Measurements from ENCODE around the gene KANSL1.

Gene KANSL1

DNA sequence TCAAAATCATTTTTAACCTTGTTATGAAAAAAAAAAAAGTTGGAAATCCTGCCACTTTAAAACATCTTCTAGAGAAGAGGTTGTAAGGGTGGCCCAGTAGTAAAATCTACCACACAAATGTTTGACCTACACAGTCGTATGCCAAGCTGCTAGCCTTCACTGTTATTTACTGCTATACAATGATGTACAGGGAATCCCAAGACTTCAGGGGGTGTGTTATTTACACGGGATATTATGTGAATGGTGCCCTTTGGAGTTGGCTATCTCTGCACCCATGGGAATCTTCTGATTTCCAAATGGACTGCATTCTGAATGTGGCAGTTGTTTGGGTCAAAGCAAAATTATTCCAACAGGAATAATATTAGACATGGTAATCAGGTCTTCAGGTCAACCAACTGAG lies 148.2 kb downstream of the KANSL1 start:
- DNase-seq (ENCODE audit: low read depth): no peak
- no peak overlapping the region for H3K4me3 ChIP-seq (ENCODE audit: low read depth, low read length)
- TF ChIP-seq MYC (IDR thresholded peaks at IDR 0.05; ENCODE audit: low read depth, low read length) (no peak), POLR2A (IDR thresholded peaks at IDR 0.05; ENCODE audit: extremely low read depth, insufficient read length) (no peak)
- TF ChIP-seq, protein P1, sequence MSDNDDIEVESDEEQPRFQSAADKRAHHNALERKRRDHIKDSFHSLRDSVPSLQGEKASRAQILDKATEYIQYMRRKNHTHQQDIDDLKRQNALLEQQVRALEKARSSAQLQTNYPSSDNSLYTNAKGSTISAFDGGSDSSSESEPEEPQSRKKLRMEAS (IDR thresholded peaks at IDR 0.05; ENCODE audit: low read depth, low read length): no peak
- TF ChIP-seq, protein P2, sequence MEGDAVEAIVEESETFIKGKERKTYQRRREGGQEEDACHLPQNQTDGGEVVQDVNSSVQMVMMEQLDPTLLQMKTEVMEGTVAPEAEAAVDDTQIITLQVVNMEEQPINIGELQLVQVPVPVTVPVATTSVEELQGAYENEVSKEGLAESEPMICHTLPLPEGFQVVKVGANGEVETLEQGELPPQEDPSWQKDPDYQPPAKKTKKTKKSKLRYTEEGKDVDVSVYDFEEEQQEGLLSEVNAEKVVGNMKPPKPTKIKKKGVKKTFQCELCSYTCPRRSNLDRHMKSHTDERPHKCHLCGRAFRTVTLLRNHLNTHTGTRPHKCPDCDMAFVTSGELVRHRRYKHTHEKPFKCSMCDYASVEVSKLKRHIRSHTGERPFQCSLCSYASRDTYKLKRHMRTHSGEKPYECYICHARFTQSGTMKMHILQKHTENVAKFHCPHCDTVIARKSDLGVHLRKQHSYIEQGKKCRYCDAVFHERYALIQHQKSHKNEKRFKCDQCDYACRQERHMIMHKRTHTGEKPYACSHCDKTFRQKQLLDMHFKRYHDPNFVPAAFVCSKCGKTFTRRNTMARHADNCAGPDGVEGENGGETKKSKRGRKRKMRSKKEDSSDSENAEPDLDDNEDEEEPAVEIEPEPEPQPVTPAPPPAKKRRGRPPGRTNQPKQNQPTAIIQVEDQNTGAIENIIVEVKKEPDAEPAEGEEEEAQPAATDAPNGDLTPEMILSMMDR (IDR thresholded peaks at IDR 0.05; ENCODE audit: low read depth, low read length): no peak

DNA sequence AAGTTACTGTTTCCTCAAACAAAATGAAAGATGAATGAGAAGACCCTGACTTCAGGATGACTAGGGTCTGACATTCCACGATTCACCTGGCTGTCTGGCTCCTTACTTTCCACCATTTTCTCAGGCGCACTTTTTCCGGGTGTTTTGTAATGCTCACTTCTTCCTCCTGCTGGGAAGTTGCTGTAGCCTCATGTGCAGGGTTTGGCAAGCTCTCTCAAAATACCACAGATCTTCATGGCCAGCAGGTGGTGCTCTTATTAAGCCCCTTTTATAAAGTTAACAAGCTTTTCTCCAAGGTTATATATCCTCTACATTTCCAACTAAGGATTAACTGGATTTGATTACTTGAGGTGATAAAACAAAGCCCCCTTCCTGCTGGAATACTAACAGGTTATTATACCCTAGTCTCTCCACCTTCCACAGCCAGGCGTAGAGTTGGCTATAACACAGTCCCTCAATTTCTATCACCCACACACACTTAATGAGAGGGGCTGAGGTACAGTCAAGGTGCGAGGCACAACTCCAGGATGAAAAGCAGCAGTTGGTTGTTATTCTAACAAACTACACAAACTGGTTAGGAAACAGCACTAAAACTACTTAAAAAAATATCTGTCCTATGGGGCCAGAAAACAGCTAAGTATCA lies 148.8 kb downstream of the KANSL1 start:
- H3K4me3 ChIP-seq (ENCODE audit: low read depth, low read length): no peak overlapping the region
- TF ChIP-seq, protein P2 (IDR thresholded peaks at IDR 0.05; ENCODE audit: low read depth, low read length): peak; percentile 56
- TF ChIP-seq MYC (IDR thresholded peaks at IDR 0.05; ENCODE audit: low read depth, low read length): no peak
- DNase-seq (ENCODE audit: low read depth): peak; percentile 68

DNA sequence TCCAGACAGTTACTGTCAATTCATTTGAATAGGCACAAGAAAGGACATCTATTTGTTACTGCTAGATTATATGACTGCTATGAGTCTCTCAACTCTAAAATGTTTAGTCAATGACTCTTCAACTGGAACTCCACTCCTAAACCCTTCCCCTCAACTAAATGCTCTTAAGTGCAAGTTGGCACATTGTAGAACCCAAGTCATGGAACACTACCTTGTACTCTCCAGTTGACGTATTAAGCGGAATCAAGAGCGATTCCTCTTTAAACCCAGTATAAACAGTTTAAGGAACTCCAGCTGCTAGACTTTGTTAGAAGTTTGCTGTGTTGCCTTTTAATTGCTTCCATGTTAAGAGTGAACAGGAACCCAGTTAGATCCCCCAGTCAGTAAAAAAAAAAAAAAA lies 149.6 kb downstream of the KANSL1 start:
- no peak overlapping the region for H3K4me3 ChIP-seq (ENCODE audit: low read depth, low read length)
- TF ChIP-seq, protein P1 (IDR thresholded peaks at IDR 0.05; ENCODE audit: low read depth, low read length): no peak
- TF ChIP-seq POLR2A (IDR thresholded peaks at IDR 0.05; ENCODE audit: extremely low read depth, insufficient read length): no peak
- TF ChIP-seq, protein P2 (IDR thresholded peaks at IDR 0.05; ENCODE audit: low read depth, low read length): no peak
- no peak for TF ChIP-seq MYC (IDR thresholded peaks at IDR 0.05; ENCODE audit: low read depth, low read length)
- DNase-seq (ENCODE audit: low read depth): no peak

DNA sequence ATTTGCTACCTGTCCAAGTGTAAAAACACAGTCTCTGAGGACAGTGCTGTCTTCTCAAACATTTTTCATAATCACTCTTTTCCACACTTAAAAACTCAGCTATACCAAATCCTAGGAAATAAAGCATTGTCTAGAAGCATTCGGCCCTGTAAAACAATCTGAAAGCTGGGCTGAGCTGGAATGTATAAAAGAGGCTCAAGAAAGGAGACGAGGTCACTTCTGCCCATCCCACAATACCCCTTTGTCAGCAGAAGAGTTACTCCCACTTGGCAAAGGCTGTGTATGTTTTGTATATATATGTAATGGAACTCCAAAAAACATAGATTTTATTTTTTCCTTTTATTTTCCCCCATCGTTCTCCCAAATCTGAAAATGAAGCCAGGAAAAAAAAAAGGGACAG lies 150.3 kb downstream of the KANSL1 start:
- H3K4me3 ChIP-seq (ENCODE audit: low read depth, low read length): no peak overlapping the region
- no peak for TF ChIP-seq MYC (IDR thresholded peaks at IDR 0.05; ENCODE audit: low read depth, low read length)
- no peak for TF ChIP-seq POLR2A (IDR thresholded peaks at IDR 0.05; ENCODE audit: extremely low read depth, insufficient read length)
- TF ChIP-seq, protein P2 (IDR thresholded peaks at IDR 0.05; ENCODE audit: low read depth, low read length): no peak
- TF ChIP-seq, protein P1 (IDR thresholded peaks at IDR 0.05; ENCODE audit: low read depth, low read length): no peak
- DNase-seq (ENCODE audit: low read depth): no peak

DNA sequence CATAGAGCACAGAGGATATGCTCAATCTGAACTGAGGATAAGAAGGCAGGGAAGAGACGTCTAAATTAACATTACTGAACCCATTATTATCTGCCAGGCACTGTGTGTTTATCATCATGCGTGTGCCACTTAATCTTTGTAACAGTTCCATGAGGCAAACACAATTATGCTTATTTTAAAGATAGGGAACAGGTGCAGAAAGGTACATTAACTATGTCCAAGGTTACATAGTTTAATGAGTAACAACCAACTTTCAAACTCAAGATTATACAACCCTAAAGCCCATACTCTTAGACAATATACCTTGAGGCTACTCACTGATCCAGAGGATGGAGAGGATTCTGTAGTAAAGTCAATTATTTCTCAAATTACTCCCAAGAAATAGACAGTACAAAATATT lies 151.0 kb downstream of the KANSL1 start:
- H3K4me3 ChIP-seq (ENCODE audit: low read depth, low read length): no peak overlapping the region
- DNase-seq (ENCODE audit: low read depth): no peak
- TF ChIP-seq, protein P2 (IDR thresholded peaks at IDR 0.05; ENCODE audit: low read depth, low read length): no peak
- TF ChIP-seq, protein P1 (IDR thresholded peaks at IDR 0.05; ENCODE audit: low read depth, low read length): no peak
- TF ChIP-seq MYC (IDR thresholded peaks at IDR 0.05; ENCODE audit: low read depth, low read length): no peak

Data from NB4 (cell line).